Measurements from ENCODE around the gene GAST.
A peak's percentile ranks its signal among the peaks of the same experiment; 100 is the strongest.
"Not testable (repeated sequence)": the region's sequence is repeated elsewhere in the genome, so short reads cannot be mapped to it uniquely, and the experiment has no call there.

The GAST gene

GRCh38 chr17:41711669-41712400 lies at the start of gene GAST:
GAST (plus strand) TSS chr17:41712331; CDS start chr17:41715437, 3,106 bp downstream.
- FAIRE-seq (no peak), DNase-seq (ENCODE audit: insufficient read length, low spot score) (no peak)

GRCh38 chr17:41663451-41664171 lies 48.5 kb upstream of the GAST start:
- FAIRE-seq, result peak; percentile 60

GRCh38 chr17:41664172-41664457 lies 48.0 kb upstream of the GAST start:
- DNase-seq (ENCODE audit: insufficient read length, low spot score) (no peak), FAIRE-seq (no peak)

More at GRCh38 chr17:41663451-41664171, 48.5 kb upstream of the GAST start:
- no peak for DNase-seq (ENCODE audit: insufficient read length, low spot score)

GRCh38 chr17:41664587-41665565 lies 47.3 kb upstream of the GAST start:
- DNase-seq (ENCODE audit: insufficient read length, low spot score), result no peak

GRCh38 chr17:41665566-41666236 lies 46.4 kb upstream of the GAST start:
- FAIRE-seq, result peak; percentile 92

More at GRCh38 chr17:41664587-41665565, 47.3 kb upstream of the GAST start:
- no peak for FAIRE-seq

GRCh38 chr17:41666237-41666641 lies 45.9 kb upstream of the GAST start:
- DNase-seq (ENCODE audit: insufficient read length, low spot score) (no peak), FAIRE-seq (no peak)

More at GRCh38 chr17:41665566-41666236, 46.4 kb upstream of the GAST start:
- DNase-seq (ENCODE audit: insufficient read length, low spot score), result peak; percentile 99

- FAIRE-seq (peak; percentile 83), DNase-seq (ENCODE audit: insufficient read length, low spot score) (peak; percentile 91)
Observed at GRCh38 chr17:41666708-41667279, 45.3 kb upstream of the GAST start.

GRCh38 chr17:41667280-41668041 lies 44.7 kb upstream of the GAST start:
- FAIRE-seq (no peak), DNase-seq (ENCODE audit: insufficient read length, low spot score) (no peak)

- FAIRE-seq, result no peak
- DNase-seq (ENCODE audit: insufficient read length, low spot score), result no peak
Observed at GRCh38 chr17:41672153-41672552, 40.0 kb upstream of the GAST start.

- not testable (repeated sequence) for FAIRE-seq; DNase-seq (ENCODE audit: insufficient read length, low spot score)
Observed at GRCh38 chr17:41675157-41676057, 36.7 kb upstream of the GAST start.

GRCh38 chr17:41676058-41676419 lies 36.1 kb upstream of the GAST start:
- no peak for DNase-seq (ENCODE audit: insufficient read length, low spot score)
- no peak for FAIRE-seq

- no peak for DNase-seq (ENCODE audit: insufficient read length, low spot score)
- FAIRE-seq, result no peak
Observed at GRCh38 chr17:41678411-41678906, 33.7 kb upstream of the GAST start.

- no peak for FAIRE-seq
- peak; percentile 53 for DNase-seq (ENCODE audit: insufficient read length, low spot score)
Observed at GRCh38 chr17:41678907-41679739, 33.0 kb upstream of the GAST start.

- no peak for DNase-seq (ENCODE audit: insufficient read length, low spot score)
- no peak for FAIRE-seq
Observed at GRCh38 chr17:41679740-41680425, 32.2 kb upstream of the GAST start.

GRCh38 chr17:41680426-41681040 lies 31.6 kb upstream of the GAST start:
- FAIRE-seq, result no peak
- no peak for DNase-seq (ENCODE audit: insufficient read length, low spot score)

- no peak for FAIRE-seq
- no peak for DNase-seq (ENCODE audit: insufficient read length, low spot score)
Observed at GRCh38 chr17:41681776-41682175, 30.4 kb upstream of the GAST start.
